Mucosa of gallbladder (tissue), 1 donor: Measurements from ENCODE around the gene XAGE1B. TPM values are rescaled to one million over a fixed set of nuclear protein-coding genes. Genes with fewer than 3 reads are reported as not detected.

Source experiments
- total RNA-seq: library from RNA; stranded (reverse); gene quantifications from one replicate; pipeline ENCODE4 v1.2.1, GENCODE V29; 2021
- donor health status: DM: no; HTN: no; CAD: no.

The XAGE1B gene
- total RNA-seq, 1 donor from 2014 or later = not detected

Other genes with a start within 250 kb of the XAGE1B start
- not detected for gene XAGE2, start 148.0 kb downstream of the XAGE1B start, total RNA-seq
- not detected for gene XAGE1A, start 21.3 kb downstream of the XAGE1B start, total RNA-seq
- gene SSX7, start 137.8 kb upstream of the XAGE1B start, total RNA-seq = not detected
- not detected for gene SSX2, start 190.1 kb upstream of the XAGE1B start, total RNA-seq
- 0.26 TPM for gene SSX2B, start 234.2 kb upstream of the XAGE1B start, total RNA-seq